GM23248 (cell line): ENCODE results near the gene CLEC18B. TPM values are rescaled to one million over a fixed set of nuclear protein-coding genes. Genes with fewer than 3 reads are reported as not detected.
"Not testable (repeated sequence)": the region's sequence is repeated elsewhere in the genome, so short reads cannot be mapped to it uniquely, and the experiment has no call there.

Source experiments
- DNase-seq: peaks from one replicate; pipeline ENCODE4 v3.0.0-alpha.2; 2015
- H2AFZ ChIP-seq: fragments of 200-600 bp; sonication (generic); 2 replicates; pipeline ENCODE4 v1.6.1; 2016; ENCODE audit warnings: antibody characterized with exemption
- H3F3A ChIP-seq: fragments of 200-600 bp; sonication (generic); 2 replicates; pipeline ENCODE4 v1.6.1; 2016; ENCODE audit warnings: mild to moderate bottlenecking, antibody characterized with exemption, mixed run types; ENCODE audit not compliant: insufficient read depth
- H3K27ac ChIP-seq: fragments of 200-600 bp; sonication (generic); 2 replicates; pipeline ENCODE4 v1.5.1; 2016; ENCODE audit warnings: mild to moderate bottlenecking
- H3K27me3 ChIP-seq: fragments of 200-600 bp; sonication (generic); replicated peaks from 2 replicates; pipeline ENCODE4 v1.6.1; 2016; ENCODE audit warnings: mild to moderate bottlenecking; ENCODE audit not compliant: insufficient read depth
- H3K36me3 ChIP-seq: fragments of 200-600 bp; sonication (generic); 2 replicates; pipeline ENCODE4 v1.6.1; 2016; ENCODE audit warnings: low read depth, mild to moderate bottlenecking
- H3K4me1 ChIP-seq: fragments of 200-600 bp; sonication (generic); 2 replicates; pipeline ENCODE4 v1.6.1; 2016; ENCODE audit warnings: mild to moderate bottlenecking; ENCODE audit not compliant: insufficient read depth
- H3K4me2 ChIP-seq: fragments of 200-600 bp; sonication (generic); one replicate; pipeline ENCODE4 v1.6.1; 2016; ENCODE audit warnings: mild to moderate bottlenecking; ENCODE audit not compliant: unreplicated experiment
- H3K4me3 ChIP-seq: fragments of 200-600 bp; sonication (generic); 2 replicates; pipeline ENCODE4 v1.5.1; 2016; ENCODE audit warnings: mild to moderate bottlenecking
- H3K79me2 ChIP-seq: fragments of 200-600 bp; sonication (generic); 2 replicates; pipeline ENCODE4 v1.6.1; 2016; ENCODE audit warnings: mild to moderate bottlenecking; ENCODE audit not compliant: insufficient read depth
- H3K9ac ChIP-seq: fragments of 200-600 bp; sonication (generic); 2 replicates; pipeline ENCODE4 v1.6.1; 2016; ENCODE audit warnings: mild to moderate bottlenecking
- H3K9me2 ChIP-seq: fragments of 200-600 bp; sonication (generic); 2 replicates; pipeline ENCODE4 v1.6.1; 2016; ENCODE audit warnings: mixed run types, mild to moderate bottlenecking, moderate library complexity; ENCODE audit not compliant: insufficient read depth
- H3K9me3 ChIP-seq: fragments of 200-600 bp; sonication (generic); one replicate; pipeline ENCODE4 v1.6.1; 2017; ENCODE audit warnings: low read depth
- H4K20me1 ChIP-seq: fragments of 200-600 bp; sonication (generic); 2 replicates; pipeline ENCODE4 v1.6.0; 2016; ENCODE audit not compliant: insufficient read depth
- WGBS, 2 experiments: methylation state at CpG; one replicate each; pipeline ENCODE4 v1.1.6; 2015 to 2017; ENCODE audit warnings: low lambda C conversion rate in 2 of 2, low coverage in 1 of 2; ENCODE audit errors: missing lambda C conversion rate in 2 of 2; 5-methylcytosine and 5-hydroxymethylcytosine counted together
- in situ Hi-C: fragments of 300-500 bp; cut with MboI; formaldehyde crosslinking; loops from 2 replicates; pipeline ENCODE4 v1.15.0; 2020
- polyA plus RNA-seq: library from polyadenylated mRNA; unstranded; fragments of >200 nt; fragmentation: Nextera tagmentation; extraction: Ambion mirVana; gene quantifications from 2 replicates; pipeline ENCODE4 v1.2.1, GENCODE V29; 2016
- total RNA-seq: library from RNA; depleted of rRNA; stranded (reverse); fragments of >200 nt; shearing (Covaris generic); gene quantifications from 2 replicates; pipeline ENCODE4 v1.2.3, GENCODE V29; 2014

Gene CLEC18B
- total and polyA plus RNA-seq, 2 experiments from 2014 or later, result 0.22 TPM; not detected in 1

- H3K27me3 ChIP-seq, in situ Hi-C loops: not testable (repeated sequence)
Measured at GRCh38 chr16:74422086-74422485, 808 bp upstream of the CLEC18B start.

GRCh38 chr16:74421482-74421785 lies 156 bp upstream of the CLEC18B start:
- H4K20me1 ChIP-seq, H3K9me3 ChIP-seq, H2AFZ ChIP-seq, H3K9me2 ChIP-seq, H3K27me3 ChIP-seq, H3K27ac ChIP-seq, H3K79me2 ChIP-seq, DNase-seq, H3F3A ChIP-seq, in situ Hi-C loops, H3K4me1 ChIP-seq, H3K4me2 ChIP-seq, H3K9ac ChIP-seq, H3K4me3 ChIP-seq, H3K36me3 ChIP-seq: not testable (repeated sequence)
- WGBS, 2 experiments, result 79 to 87% methylated on average over 6 to 7 of the region's 16 CpGs

More at GRCh38 chr16:74422086-74422485, 808 bp upstream of the CLEC18B start:
- not testable (repeated sequence) for DNase-seq, H3K27ac ChIP-seq, H3F3A ChIP-seq, H3K36me3 ChIP-seq, H3K9ac ChIP-seq, H3K79me2 ChIP-seq, H3K4me3 ChIP-seq, H3K4me2 ChIP-seq, H4K20me1 ChIP-seq, H3K4me1 ChIP-seq, H3K9me3 ChIP-seq, H2AFZ ChIP-seq, H3K9me2 ChIP-seq
- 78 to 82% methylated on average over 7 to 8 of the region's 17 CpGs for WGBS, 2 experiments

- 60% methylated on average over 7 of the region's 14 CpGs; no CpG with 5 or more reads in 1 of the 2 experiments for WGBS, 2 experiments
- H3K4me2 ChIP-seq, H2AFZ ChIP-seq, H3K4me1 ChIP-seq, H3K27me3 ChIP-seq, H3K36me3 ChIP-seq, DNase-seq, H4K20me1 ChIP-seq, in situ Hi-C loops, H3K27ac ChIP-seq, H3K9me3 ChIP-seq, H3K9me2 ChIP-seq, H3K4me3 ChIP-seq, H3K79me2 ChIP-seq, H3F3A ChIP-seq, H3K9ac ChIP-seq: not testable (repeated sequence)
Measured at GRCh38 chr16:74419811-74420210, 1.5 kb downstream of the CLEC18B start.

GRCh38 chr16:74417897-74418296 lies 3.4 kb downstream of the CLEC18B start:
- H2AFZ ChIP-seq, DNase-seq, H3K9ac ChIP-seq, H3K36me3 ChIP-seq, H3F3A ChIP-seq, H3K9me3 ChIP-seq, in situ Hi-C loops, H3K4me2 ChIP-seq, H4K20me1 ChIP-seq, H3K79me2 ChIP-seq, H3K9me2 ChIP-seq, H3K27me3 ChIP-seq, H3K4me1 ChIP-seq, H3K27ac ChIP-seq, H3K4me3 ChIP-seq: not testable (repeated sequence)
- 88 to 100% methylated on average over 3 of the region's 15 CpGs for WGBS, 2 experiments

GRCh38 chr16:74413920-74414319 lies 7.4 kb downstream of the CLEC18B start:
- H3K4me3 ChIP-seq, H2AFZ ChIP-seq, H3K79me2 ChIP-seq, H4K20me1 ChIP-seq, H3K4me1 ChIP-seq, H3K4me2 ChIP-seq, H3K9ac ChIP-seq, H3K27me3 ChIP-seq, DNase-seq, H3K27ac ChIP-seq, H3K9me2 ChIP-seq, H3K36me3 ChIP-seq, in situ Hi-C loops, H3F3A ChIP-seq, H3K9me3 ChIP-seq: not testable (repeated sequence)
- WGBS, 2 experiments, result 65 to 66% methylated on average over 7 of the region's 7 CpGs

- H3K4me2 ChIP-seq, DNase-seq, H4K20me1 ChIP-seq, H3K9me3 ChIP-seq, H3K79me2 ChIP-seq, H2AFZ ChIP-seq, H3K27ac ChIP-seq, H3K4me1 ChIP-seq, H3F3A ChIP-seq, H3K27me3 ChIP-seq, H3K4me3 ChIP-seq, H3K9ac ChIP-seq, H3K9me2 ChIP-seq, H3K36me3 ChIP-seq, in situ Hi-C loops: not testable (repeated sequence)
- WGBS, 2 experiments, result 67 to 74% methylated on average over 9 of the region's 9 CpGs
Measured at GRCh38 chr16:74413485-74413884, 7.8 kb downstream of the CLEC18B start.

GRCh38 chr16:74412775-74413390 lies 8.4 kb downstream of the CLEC18B start:
- H2AFZ ChIP-seq, H3K79me2 ChIP-seq, H3K36me3 ChIP-seq, H3K4me1 ChIP-seq, in situ Hi-C loops, H3K4me2 ChIP-seq, H3K27ac ChIP-seq, H3K4me3 ChIP-seq, H3K9ac ChIP-seq, DNase-seq, H3F3A ChIP-seq, H3K27me3 ChIP-seq, H4K20me1 ChIP-seq, H3K9me2 ChIP-seq, H3K9me3 ChIP-seq: not testable (repeated sequence)
- WGBS, 2 experiments, result 55 to 63% methylated on average over 8 of the region's 10 CpGs

- H3K27me3 ChIP-seq, H3K9me3 ChIP-seq, H3K9ac ChIP-seq, H3K4me3 ChIP-seq, H4K20me1 ChIP-seq, H3K27ac ChIP-seq, DNase-seq, H2AFZ ChIP-seq, H3K9me2 ChIP-seq, H3K4me1 ChIP-seq, H3K79me2 ChIP-seq, H3K36me3 ChIP-seq, in situ Hi-C loops, H3F3A ChIP-seq, H3K4me2 ChIP-seq: not testable (repeated sequence)
- 56 to 62% methylated on average over 5 of the region's 13 CpGs for WGBS, 2 experiments
Measured at GRCh38 chr16:74412138-74412774, 9.0 kb downstream of the CLEC18B start.
